Cerebellar cortex (tissue), 1 donor: Measurements from ENCODE around the gene APBA3.

Experiments
- DNase-seq: peaks from one replicate; pipeline ENCODE4 v3.0.0-alpha.2; 2015; ENCODE audit warnings: low spot score

The APBA3 gene

DNA sequence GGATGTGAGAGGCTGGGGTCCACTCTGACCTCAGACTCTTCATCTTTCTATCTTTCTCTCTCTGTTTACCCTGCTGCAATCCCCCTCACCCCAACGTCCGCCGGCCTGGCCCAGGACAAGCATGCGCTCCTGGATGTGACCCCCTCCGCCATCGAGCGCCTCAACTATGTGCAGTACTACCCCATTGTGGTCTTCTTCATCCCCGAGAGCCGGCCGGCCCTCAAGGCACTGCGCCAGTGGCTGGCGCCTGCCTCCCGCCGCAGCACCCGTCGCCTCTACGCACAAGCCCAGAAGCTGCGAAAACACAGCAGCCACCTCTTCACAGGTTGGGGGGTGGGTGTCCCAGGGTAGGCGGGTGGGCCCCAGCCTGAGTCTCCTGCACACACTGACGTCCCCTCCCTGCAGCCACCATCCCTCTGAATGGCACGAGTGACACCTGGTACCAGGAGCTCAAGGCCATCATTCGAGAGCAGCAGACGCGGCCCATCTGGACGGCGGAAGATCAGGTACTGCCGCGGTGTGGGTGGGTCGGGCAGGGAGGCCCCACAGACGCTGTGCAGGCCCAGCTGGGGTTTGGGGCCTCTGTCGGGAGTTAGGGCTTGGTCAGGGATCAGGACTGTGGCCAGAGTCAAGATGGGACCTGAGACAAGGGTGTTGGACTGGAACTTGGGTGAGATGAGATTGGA is 15.0 kb downstream of the APBA3 start:
- DNase-seq: no peak

DNA sequence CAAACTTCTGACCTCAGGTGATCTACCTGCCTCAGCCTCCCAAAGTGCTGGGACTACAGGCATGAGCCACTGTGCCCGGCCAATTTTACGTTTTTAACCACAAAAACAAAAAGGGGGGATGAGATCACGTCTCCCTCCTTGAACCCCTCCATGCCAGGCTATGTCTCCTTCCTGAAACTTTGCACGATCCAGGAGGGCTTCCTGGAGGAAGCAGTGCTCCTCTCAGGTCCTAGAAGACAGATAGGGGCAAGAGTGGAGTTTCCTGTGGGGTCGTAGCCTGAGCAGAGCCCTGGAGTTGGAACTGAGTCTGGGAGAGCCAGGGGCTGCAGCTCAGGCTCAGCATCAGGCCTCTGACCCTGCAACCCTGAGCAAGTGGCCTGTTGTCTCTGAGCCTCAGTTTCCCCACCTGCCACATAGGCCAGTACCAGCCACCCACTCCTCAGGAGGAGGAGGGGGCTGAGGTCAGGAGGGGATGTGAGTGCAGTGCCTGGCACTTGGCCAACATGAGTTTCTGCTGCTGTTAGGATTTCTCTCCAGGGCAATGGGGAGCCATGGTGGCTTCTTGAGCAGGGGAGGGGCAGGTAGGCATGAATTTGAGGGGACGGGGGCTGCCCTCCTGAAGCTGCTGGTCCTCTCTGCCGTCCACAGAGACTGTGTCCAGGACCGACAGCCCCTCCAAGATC is 16.0 kb downstream of the APBA3 start:
- no peak for DNase-seq

DNA sequence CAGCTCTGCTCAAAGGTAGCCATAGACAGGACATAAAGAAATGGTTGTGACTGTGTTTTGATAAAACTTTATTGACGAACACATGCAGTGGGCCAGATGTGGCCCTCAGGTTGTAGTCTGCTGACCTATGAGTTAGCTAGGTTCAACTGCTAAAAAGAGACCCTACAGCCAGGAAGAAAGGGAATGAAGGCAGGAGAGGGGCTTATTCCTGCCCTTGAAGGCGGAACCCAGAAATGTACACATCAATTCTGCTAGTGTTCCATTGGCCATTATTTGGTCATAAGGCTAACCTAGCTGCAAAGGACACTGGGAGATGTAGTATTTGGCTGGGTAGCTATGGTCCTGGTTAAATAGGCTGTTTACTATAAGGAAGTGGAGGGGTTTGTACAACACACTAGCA is 18.0 kb downstream of the APBA3 start:
- peak; percentile 45 for DNase-seq

DNA sequence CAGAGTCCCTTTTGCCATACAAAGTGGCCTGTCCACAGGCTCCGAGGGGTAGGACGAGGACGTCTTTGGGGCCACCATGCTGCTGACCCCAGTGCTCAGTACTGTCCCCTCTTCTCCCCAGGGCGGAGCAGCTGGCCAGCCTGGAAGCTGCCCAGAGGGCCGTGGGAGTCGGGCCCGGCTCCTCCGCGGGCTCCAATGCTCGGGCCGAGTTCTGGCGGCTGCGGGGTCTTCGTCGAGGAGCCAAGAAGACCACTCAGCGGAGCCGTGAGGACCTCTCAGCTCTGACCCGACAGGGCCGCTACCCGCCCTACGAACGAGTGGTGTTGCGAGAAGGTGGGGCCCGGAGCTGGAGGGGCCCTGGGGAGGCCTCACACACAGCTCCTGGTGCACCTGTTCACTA is 21.1 kb downstream of the APBA3 start:
- no peak for DNase-seq

DNA sequence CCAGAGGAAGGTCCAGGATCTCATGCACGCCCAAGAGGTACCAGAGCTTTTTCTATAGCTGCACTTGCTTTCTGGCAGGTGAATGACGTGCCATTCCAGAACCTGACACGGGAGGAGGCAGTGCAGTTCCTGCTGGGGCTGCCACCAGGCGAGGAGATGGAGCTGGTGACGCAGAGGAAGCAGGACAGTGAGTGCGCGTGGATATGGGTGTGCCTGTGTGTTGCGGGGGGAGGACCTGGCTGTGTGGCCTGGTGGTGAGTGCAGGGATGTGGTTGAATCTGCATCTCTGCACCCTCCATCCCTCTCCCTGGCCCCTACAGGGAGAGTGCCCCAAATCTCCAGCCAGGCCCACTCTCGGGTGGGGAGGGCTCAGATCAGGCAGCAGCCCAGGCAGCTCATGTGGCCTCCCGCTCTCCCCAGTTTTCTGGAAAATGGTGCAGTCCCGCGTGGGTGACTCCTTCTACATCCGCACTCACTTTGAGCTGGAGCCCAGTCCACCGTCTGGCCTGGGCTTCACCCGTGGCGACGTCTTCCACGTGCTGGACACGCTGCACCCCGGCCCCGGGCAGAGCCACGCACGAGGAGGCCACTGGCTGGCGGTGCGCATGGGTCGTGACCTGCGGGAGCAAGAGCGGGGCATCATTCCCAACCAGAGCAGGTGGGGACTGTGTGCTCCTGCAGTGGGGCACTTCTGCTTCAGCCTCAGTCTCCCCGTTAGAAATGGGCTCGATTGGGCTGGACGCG is 22.8 kb downstream of the APBA3 start:
- DNase-seq: no peak

DNA sequence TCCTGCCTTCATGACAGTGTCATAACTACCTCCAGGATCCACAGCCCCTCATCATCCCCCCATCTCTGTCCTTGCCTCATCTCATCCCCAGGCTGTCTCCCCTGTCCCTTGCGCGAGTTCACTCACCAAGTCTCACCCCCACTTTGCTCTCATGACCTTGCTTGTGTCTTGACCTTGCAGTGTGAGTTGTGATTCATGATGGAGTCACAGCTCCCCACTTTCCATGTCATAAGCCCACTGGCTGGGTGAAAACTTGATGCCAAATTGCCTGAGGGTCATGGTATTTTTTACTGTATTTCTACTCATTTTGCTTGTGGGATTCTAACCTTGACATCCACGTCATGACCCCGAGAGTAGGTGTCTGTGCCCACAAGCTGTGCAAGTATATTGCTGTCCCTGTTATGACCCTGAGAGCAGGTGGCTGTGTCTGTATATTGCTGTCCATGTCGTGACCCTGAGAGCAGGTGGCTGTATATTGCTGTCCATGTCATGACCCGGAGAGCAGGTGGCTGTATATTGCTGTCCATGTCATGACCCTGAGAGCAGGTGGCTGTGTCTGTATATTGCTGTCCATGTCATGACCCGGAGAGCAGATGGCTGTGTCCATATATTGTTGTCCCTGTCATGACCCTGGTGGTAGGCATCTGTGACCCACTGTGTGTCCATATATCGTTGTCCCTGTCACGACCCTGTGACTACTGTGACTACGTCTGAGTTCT is 23.8 kb downstream of the APBA3 start:
- no peak for DNase-seq

DNA sequence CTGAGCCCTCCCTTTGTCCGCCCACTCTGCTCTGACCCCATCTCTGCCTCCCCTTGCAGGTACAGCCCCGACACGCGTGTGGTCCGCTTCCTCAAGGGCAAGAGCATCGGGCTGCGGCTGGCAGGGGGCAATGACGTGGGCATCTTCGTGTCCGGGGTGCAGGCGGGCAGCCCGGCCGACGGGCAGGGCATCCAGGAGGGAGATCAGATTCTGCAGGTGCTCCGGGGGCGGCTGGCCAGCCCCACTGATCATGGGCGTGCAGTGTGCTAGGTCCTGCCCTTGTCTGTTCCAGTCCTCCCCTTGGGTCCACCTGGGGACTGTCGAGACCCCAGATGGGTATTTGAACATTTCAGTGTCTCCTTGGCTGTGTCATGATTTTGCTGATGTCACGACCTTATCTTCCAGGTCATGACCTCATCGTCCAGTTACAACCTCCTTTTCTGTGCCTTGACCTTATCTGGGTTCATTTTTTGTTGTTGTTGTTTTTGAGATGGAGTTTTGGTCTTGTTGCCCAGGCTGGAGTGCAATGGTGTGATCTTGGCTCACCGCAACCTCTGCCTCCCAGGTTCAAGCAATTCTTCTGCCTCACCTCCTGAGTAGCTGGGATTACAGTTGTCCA is 25.3 kb downstream of the APBA3 start:
- DNase-seq: no peak

DNA sequence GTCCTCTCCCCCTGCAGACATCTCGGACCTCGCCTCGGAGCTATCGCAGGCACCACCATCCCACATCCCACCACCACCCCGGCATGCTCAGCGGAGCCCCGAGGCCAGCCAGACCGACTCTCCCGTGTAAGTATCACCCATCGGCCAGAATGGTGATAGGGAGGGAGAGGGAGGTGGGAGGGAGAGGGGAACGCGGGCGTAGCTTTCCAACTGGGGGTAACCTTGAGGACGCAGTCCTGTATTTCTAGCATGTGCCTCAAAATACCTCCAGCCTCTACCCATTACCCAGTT is 27.2 kb downstream of the APBA3 start:
- DNase-seq: no peak

DNA sequence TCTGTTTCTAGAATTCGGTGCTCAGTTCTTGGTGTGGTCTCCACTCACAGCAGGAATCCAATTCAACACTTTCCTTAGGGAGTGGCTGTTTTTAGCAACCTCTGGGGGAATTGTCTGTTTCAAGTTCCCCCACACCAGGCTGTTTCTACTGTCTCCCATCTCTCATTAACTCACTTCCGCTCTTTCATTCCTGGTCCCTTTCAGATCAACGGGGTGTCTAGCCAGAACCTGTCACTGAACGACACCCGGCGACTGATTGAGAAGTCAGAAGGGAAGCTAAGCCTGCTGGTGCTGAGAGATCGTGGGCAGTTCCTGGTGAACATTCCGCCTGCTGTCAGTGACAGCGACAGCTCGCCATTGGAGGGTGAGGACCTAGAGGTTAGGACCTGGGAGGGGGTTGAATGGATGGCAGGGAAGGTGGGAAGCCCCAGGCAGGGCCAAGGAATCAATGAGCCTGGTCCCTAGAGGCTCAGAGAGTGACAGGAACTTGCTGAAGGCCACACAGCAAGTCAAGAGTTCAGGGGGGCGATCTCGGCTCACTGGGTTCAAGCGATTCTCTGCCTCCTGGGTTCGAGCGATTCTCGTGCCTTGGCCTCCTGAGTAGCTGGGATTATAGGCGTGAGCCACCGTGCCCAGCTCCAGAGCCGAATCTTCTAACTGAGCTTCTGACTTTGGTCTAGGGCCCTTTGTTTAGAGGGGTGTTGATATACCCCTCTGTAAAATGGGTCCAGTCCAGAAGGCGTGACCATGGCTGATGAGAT is 27.8 kb downstream of the APBA3 start:
- no peak for DNase-seq

DNA sequence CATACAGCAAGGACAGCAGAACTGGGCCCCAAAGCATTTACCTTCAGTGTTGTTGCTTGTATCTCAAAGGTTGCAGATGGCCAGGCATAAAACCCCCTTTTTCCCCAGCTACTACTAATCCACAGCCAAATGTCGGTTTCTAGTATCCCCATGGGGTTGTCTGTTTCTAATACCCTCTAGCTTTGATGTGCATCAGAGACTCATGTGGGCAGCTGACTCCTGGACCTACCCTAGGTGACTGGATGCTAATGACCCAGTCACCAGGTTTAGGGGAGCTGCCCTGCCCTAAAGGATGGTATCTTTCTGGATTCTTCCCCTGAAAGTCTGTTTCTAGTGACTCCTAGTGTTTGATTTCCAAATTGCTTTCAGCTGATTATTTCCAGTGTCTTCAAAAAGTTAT is 29.4 kb downstream of the APBA3 start:
- no peak for DNase-seq

DNA sequence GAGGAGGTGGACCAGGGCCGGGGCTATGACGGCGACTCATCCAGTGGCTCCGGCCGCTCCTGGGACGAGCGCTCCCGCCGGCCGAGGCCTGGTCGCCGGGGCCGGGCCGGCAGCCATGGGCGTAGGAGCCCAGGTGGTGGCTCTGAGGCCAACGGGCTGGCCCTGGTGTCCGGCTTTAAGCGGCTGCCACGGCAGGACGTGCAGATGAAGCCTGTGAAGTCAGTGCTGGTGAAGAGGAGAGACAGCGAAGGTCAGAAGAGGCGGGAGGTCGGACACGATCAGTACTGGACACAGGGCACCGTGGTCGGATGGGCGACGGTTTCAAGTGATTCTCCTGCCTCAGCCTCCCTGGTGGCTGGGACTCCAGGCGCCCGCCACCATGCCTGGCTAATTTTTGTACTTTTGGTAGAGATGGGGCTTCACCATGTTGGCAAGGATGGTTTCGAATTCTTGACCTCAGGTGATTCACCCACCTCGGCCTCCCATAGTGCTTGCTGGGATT is 31.0 kb downstream of the APBA3 start:
- no peak for DNase-seq

DNA sequence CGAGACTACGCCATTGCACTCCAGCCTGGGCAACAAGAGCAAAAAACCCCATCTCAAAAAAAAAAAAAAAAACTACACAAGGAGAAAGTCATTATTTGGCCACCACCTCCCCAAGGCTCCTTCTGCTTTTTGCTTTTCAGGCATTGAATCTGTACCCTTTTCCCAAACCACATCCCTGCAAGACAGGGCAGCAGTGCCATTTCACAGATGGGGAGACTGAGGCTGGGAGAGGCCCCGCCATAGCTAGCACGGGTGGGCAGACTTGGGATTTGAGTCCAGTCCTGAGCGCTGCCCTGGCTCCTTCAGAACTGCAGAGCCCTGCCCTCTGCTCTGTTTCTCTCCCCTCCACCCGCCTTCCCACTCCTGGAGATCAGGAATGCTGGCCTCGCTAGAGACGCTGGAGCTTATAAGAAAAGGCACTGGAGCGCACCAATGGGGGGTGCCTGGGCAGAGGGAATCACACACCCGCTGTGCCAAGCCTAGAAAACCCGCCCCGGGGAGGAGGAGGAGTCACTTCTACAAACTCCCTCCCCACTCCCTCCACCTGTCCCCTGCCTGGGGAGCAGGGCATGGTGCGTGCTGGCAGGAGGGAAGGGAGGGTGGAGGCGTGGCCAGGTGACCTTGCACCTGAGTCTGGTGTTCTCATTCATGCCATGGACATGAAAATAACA is 35.7 kb downstream of the APBA3 start:
- DNase-seq: no peak

DNA sequence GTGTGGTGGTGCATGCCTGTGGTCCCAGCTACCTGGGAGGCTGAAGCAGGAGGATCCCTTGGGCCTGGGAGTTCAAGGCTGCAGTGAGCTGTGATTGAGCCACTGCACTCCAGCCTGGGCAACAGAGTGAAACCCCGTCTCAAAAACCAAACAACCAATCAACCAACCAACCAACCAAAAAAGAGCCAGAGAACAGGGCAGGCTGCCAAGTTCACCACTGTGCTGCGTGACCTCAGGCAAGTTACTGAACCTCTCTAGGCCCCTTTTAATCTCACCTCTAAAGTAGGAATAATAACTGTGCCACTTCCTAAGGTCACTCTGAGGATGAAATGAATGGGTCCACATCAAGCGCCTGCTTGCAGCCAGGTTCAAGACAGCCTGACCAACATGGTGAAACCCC is 36.4 kb downstream of the APBA3 start:
- DNase-seq: no peak

DNA sequence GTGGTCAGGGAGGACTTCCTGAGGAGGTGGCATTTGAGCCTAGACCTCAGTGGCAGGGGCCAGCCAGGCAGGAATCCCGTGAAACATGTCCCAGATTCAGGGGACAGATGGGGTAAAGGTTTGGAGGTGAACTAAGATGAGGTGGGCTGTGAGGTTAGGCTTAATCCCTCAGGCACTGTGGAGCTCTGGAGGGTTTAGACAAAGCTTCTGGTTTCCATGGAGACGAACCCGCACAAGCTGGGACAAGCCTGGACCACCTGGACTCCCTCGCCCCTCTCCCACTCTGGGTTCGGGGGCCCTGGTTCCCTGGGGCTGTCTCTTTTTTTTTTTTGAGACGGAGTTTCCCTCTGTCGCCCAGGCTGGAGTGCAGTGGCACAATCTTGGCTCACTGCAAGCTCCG is 37.6 kb downstream of the APBA3 start:
- no peak for DNase-seq

DNA sequence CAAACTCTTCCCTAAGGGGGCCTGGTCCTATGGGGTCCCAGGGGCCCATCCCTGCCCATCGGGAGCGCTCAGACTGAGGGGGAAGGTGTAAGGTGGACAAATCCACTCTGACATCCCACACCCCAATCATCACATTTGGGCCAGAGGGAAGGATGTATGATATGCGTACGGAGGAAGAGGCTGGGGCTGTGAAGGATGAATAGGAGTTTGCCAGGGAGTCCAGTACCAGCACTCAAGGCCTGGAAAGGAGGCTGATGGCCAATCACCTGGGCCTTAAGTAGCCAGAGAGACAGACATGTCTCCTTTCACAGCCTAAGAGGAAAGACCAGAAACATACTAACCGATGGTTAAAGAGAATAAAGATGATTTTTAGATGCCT is 38.4 kb downstream of the APBA3 start:
- DNase-seq: no peak

DNA sequence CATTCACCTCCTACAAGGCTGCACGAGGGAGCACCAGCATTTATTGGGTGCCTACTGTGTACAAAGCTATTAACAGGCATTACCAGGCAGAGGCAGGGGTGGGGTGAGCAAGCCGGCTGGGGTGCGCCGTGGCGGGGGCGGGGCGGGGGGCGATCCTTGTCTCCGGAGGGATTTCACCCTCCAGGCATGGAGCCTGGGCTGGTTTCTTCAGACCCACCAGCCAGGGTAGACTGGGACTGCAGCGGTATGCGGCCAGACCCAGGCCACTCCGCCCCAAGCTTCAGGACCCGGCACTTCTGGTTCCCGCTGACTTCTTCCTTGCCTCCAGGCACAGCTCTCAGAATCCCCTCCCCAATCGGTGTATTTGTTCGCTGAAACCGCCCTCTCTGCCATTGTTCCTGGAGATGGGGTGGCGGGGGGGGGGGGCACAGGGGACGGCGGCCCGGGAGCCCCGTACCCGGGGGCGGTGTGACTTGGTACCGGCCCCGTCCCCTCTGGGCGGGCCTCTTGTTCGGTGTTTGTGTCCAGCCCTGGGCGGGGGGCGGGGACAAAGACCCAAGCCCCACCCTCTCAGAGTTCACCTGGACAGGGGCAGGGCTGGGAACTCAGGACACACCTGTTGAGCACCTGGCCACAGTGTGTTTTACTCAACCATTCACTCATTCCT is 38.9 kb downstream of the APBA3 start:
- DNase-seq: no peak

DNA sequence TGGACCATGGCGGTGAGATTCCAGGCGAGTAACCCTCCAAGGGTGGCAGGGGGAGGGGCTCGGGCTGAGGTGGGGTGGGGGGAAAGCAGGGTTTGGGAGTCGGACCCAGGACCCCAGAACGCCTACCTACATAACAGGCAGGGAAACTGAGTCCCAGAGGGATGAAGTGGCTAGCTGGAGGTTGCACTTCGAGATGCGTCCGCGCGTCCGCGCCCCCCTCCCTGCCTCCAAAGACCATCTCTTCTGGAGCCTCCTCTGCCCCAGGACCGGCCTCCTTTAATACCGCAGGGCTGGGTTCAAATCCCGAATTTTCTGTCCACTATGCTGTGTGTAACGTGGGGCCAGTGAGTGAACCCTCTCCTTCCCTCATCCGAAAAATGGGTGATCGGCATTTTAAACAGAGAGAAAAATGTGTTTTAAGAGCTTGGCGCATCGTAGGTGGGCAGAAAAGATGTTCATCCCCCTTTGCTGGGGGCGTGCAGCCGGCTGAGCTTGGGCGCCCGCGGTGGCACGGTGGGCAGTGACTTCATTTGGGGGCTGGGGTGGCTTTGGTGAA is 39.5 kb downstream of the APBA3 start:
- no peak for DNase-seq

DNA sequence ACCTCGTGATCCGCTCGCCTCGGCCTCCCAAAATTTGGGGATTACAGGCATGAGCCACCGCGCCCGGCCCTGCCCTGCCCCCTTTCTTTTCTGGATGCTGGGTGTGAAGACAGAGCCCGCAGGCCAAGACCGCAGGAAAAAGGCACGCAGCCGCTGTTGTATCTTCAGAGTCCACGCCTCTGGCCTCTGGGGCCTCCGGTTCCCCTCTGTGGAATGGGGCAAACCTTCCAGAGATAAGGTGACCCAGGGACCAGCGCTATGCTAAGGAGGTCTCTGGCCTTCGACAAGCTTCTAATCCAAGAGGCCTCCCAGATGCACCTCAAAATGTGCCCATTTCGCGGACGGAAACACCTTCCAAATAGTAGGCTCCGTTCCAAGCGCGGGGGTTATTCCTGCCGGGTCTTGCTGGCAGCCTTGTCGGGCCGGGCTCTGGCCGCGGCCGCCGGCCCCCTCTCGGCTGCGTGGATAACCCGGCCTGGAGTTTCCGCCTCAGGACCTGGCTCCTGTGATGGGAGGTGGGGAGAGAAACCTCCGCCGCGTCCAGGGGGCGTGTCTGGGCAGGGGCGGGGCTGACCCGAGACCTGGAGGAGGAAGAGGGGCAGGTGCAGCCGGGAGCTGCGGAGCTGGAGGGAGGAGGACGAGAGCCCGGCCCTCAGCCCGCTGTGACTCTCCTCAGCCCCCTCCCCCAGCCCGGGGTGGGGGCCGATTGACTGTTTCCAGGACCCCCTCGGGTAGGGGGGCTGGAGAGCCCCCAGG is 40.2 kb downstream of the APBA3 start:
- DNase-seq: peak; percentile 74

DNA sequence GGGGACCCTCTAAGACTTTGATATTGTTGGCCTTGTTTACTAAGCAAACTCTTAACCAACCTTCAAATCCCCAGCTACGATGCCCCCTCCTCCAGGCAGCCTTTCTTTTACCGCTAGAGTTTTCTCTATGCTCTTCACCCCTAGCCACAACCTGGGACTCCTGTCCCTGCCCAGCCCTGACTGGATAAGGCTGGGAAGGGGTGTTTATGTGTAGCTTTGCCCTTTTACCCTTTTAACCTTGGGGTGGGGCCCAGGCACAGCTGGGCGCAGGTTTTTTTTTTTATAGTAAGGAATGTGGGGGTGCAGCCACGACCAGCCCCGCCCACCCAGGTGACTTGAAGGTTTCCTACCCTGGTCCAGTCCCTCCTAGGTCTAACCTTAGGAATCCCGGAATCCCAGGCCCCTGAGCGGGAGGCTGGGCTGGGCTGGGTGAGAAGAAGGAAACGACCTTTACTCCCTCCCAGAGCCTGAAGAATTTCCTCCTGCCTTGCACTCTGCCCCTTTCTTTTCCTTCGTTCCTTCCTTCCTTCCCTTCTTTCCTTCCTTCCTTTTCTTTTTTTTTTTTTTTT is 41.1 kb downstream of the APBA3 start:
- no peak for DNase-seq
